Stimulated activated effector memory CD8-positive, alpha-beta T cell treated with anti-CD3 and anti-CD28 coated beads, Interleukin-12 subunit alpha, Interleukin-12 subunit beta, amount 100 ng/mL, for 72 hours (primary cell): Measurements from ENCODE around the gene SYT6.

Experiments
- ATAC-seq: fragments of 150-1000 bp; cut with Tn5 transposase; 2 replicates; pipeline ENCODE4 v1.10.0; 2021
- DNase-seq, 2 donors: peaks; one replicate each; pipeline ENCODE4 v3.0.0; 2021 to 2022; ENCODE audit warnings: low spot score in 2 of 2
- H3K27ac Mint-ChIP-seq: one replicate; pipeline ENCODE4 v1.8.0; 2022; ENCODE audit warnings: mild to moderate bottlenecking, mixed read lengths
- H3K36me3 Mint-ChIP-seq: one replicate; pipeline ENCODE4 v1.8.0; 2022; ENCODE audit warnings: mild to moderate bottlenecking, mixed read lengths
- H3K4me1 Mint-ChIP-seq: one replicate; pipeline ENCODE4 v1.8.0; 2022; ENCODE audit warnings: mixed read lengths
- H3K4me3 Mint-ChIP-seq: one replicate; pipeline ENCODE4 v1.8.0; 2022; ENCODE audit warnings: mild to moderate bottlenecking, mixed read lengths
- H3K9me3 Mint-ChIP-seq: one replicate; pipeline ENCODE4 v1.8.0; 2022; ENCODE audit warnings: mixed read lengths

Gene SYT6

DNA sequence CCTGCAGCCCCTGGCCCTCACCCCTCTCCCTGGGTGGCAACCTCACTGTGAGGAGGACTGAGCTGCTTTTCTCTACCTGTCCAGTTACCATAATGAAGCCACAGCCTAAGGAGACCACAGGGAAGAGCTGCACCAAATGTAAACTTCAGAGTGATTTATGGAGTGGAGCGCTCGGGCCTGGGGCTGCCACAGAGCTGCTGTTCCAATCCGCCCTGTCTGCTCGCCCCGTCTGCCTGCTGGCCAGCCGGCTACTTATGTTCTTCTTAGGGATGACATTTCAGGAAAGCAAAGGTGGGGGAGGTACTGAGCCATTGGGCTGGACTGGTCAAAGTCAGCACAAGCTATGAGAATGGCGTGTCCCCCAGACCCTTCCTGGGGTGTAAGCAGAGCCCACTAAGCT is 17.9 kb downstream of the SYT6 start:
- DNase-seq = no peak
- peak overlapping the region; percentile 11 for H3K27ac Mint-ChIP-seq
- H3K36me3 Mint-ChIP-seq = no peaks in the 10 kb centered on the region
- H3K4me3 Mint-ChIP-seq = no peak overlapping the region
- no peaks in the 10 kb centered on the region for H3K9me3 Mint-ChIP-seq
- peak; percentile 5 for ATAC-seq
- no peaks in the 10 kb centered on the region for H3K4me1 Mint-ChIP-seq

DNA sequence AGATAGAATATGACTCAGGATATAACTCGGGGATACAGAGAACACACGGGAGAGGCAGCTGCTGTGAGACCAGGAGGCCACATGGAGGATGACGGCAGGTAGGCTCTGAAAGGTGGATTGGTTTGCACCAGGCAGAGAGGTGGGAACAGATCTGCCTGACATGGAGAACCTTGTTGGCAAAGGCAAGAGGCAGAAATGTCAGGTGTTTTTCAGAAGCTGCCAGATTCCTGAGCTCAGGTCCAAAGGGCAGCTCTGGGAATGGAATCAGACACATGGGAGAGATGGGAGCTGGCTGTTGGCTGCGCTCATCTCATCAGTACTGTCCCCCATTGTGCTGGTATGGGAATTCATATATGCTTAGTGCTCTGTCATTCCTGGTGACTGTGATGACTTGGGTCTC is 19.2 kb downstream of the SYT6 start:
- DNase-seq (no peak), ATAC-seq (no peak)
- Mint-ChIP-seq H3K4me3 (no peak overlapping the region), H3K9me3 (no peaks in the 10 kb centered on the region), H3K36me3 (no peaks in the 10 kb centered on the region), H3K4me1 (peaks cover 2% of the 10 kb centered on the region), H3K27ac (no peak overlapping the region)

DNA sequence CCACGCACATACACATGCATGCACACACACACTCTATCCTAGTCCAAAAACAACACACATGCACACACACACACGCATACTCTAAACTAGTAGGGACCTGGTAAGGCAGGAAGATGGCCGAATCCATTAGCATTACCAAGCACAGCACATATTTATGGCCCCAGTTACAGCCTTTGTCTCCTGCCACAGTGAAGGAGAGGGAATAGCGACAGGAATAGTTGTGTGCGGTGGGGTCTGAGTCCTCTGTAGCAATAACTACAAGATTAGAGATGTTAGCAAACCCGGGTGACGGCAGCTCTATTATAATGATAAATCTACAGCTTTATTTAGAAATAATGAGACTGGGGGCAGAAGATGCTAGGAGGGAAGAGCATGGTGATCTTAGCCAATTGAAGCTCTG is 20.5 kb downstream of the SYT6 start:
- H3K4me3 Mint-ChIP-seq = no peak overlapping the region
- ATAC-seq = no peak
- peaks cover 10% of the 10 kb centered on the region for H3K4me1 Mint-ChIP-seq
- DNase-seq = no peak
- no peaks in the 10 kb centered on the region for H3K36me3 Mint-ChIP-seq
- no peak overlapping the region for H3K27ac Mint-ChIP-seq
- H3K9me3 Mint-ChIP-seq = no peaks in the 10 kb centered on the region

DNA sequence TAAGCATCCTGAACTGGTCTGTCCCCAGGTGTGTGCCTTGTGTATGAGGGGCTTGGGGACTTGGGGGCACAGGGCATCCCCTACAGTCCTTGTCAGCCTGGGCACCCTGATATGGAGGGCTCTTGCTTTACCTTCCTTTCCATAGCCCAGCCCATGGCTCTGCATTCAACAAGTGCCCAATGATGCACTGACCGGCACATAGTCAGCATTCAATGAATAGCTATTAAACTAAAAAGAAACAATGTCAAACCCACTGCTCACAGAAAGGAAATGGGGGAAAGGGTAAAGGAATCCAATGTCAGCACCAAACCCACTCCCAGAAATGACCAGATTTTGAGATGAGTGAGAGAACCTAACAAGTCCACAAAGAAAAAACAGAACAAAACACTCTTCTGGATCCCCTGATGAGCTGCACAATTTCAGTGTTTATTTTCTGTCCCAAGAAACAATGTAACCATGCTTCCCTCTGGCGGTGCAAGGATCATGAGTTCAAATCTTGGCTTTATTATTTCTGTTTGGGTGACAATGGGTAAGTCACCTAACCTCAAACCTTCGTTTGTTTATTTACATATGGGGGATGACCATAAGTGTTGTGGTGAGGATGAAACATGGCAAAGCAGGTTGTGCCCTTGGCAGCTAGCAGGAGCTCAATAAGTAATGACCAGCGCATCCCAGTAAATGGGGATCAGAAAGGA is 22.0 kb downstream of the SYT6 start:
- H3K27ac Mint-ChIP-seq = no peak overlapping the region
- ATAC-seq (no peak), DNase-seq (no peak)
- peaks cover 10% of the 10 kb centered on the region for H3K4me1 Mint-ChIP-seq
- no peaks in the 10 kb centered on the region for H3K9me3 Mint-ChIP-seq
- no peaks in the 10 kb centered on the region for H3K36me3 Mint-ChIP-seq
- H3K4me3 Mint-ChIP-seq = no peak overlapping the region

DNA sequence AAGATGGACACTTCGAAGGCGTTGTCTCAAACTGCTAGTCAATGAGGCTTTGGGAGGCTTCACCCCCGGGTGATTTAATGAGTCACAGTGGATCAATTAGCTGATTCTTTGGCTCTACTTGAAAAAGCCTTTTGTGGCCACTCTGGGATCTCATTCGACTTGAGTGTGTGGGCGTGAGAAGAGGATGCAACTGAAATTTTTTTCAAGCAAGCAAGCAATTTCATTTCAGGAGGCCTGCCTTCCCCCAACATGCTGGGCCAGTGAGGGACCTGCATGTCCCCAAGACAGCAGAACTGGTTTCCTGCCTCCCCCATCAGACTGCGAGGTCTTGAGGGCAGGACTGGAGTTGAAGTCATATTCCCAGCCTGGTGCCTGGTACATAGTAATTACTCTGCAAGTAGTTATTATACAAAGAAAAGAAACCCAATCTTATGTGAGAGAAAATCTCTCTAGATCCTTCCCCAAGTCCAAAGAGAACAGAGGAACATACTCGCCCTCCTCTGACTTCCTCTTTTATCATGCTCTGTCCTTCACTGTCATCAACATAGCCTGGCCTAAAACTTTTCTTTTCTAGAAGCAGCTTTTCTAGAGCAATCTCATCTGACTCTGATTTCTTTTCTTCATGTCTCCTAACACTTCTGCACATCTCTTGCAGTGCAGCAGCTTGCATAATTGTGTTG is 22.7 kb downstream of the SYT6 start:
- no peak for ATAC-seq
- H3K9me3 Mint-ChIP-seq = no peaks in the 10 kb centered on the region
- H3K36me3 Mint-ChIP-seq = no peaks in the 10 kb centered on the region
- H3K4me3 Mint-ChIP-seq = no peak overlapping the region
- peaks cover 10% of the 10 kb centered on the region for H3K4me1 Mint-ChIP-seq
- DNase-seq = no peak
- no peak overlapping the region for H3K27ac Mint-ChIP-seq

DNA sequence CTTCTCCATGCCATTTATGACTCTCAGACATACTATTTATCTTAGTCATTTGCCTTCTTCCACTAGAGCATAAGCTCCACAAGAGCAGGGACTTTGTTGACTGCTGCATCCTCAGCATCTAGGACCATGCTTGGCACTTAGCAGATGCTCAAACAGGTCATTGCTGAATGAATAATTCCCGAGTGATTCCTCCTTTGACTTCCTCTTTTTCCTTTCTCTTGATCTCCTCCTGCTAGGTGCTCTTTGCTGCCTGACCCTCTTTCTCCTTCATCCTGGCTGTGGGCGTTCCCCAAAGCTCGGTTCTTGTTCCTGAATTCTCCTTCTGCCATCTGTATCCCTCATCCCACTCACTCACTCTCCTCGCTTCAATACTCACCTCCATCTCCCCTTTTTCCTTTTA is 23.5 kb downstream of the SYT6 start:
- Mint-ChIP-seq H3K4me1 (peaks cover 10% of the 10 kb centered on the region), H3K27ac (no peak overlapping the region), H3K36me3 (no peaks in the 10 kb centered on the region), H3K4me3 (no peak overlapping the region), H3K9me3 (no peaks in the 10 kb centered on the region)
- no peak for ATAC-seq
- DNase-seq = no peak

DNA sequence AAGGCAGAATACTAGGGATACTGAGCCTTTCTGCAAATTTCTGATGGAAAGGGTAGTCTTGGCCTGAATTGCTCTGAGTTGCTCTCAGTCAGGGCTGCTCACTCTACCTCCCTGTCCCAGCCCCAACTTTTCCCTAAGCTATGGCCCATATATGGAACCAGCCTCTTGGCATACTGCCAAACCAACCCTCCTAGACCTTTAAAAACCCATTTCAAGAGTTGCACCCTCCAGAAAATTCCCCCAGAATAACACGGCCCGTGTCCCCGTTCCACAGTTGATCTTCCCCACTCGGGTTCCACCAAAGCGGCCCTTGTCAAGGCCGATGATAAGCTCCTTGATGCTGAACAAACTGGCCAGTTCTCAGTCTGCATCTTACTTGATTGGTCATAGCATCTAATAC is 25.4 kb downstream of the SYT6 start:
- no peak for ATAC-seq
- Mint-ChIP-seq H3K4me1 (peaks cover 10% of the 10 kb centered on the region), H3K4me3 (no peak overlapping the region)

DNA sequence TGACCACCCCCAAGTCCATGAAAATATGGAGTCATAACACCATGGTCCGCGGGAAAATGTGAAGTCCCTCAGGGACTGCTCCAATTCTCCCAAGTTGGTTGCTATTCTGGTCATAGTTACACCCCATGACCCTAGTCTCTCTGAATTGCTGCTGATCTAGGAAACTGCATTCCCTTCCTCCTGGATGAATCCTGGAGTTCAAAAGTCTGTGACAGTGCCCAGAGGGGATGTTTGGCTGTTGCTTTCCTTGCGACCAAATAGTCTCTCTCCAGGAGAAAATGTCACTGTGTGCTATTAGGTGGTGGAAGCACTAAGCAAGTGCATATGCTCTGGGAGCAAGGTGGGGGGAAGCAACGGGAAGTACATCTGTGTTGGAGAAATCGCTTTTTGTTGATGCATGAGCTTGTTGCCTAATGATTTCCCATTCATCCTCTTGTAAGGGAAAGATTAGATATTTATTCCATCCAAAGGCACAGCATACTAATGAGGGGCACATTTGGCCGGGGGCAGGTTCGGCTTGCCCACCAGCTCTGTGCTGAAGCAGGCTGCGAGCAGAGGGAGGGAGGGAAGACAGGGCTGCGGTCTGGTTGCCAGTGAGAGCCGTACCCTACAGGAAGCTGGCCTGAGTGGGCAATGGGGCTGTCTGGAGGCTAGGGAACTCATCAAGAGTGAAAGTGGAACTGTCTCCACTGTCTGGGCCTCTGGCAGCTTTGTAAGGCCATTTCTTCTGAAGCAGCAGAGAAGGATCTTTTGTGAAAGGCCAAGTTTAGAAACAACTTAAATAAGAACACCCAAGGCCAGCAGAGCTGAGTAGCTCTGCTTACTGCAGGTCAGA is 27.2 kb downstream of the SYT6 start:
- no peak overlapping the region for H3K4me3 Mint-ChIP-seq
- no peaks in the 10 kb centered on the region for H3K36me3 Mint-ChIP-seq
- no peak for DNase-seq
- H3K4me1 Mint-ChIP-seq = peaks cover 10% of the 10 kb centered on the region
- H3K9me3 Mint-ChIP-seq = no peaks in the 10 kb centered on the region
- ATAC-seq = peak; percentile 53
- H3K27ac Mint-ChIP-seq = no peak overlapping the region

More for the DNA sequence above, 25.4 kb downstream of the SYT6 start:
- H3K9me3 Mint-ChIP-seq = no peaks in the 10 kb centered on the region
- no peaks in the 10 kb centered on the region for H3K36me3 Mint-ChIP-seq
- no peak for DNase-seq
- H3K27ac Mint-ChIP-seq = no peak overlapping the region

DNA sequence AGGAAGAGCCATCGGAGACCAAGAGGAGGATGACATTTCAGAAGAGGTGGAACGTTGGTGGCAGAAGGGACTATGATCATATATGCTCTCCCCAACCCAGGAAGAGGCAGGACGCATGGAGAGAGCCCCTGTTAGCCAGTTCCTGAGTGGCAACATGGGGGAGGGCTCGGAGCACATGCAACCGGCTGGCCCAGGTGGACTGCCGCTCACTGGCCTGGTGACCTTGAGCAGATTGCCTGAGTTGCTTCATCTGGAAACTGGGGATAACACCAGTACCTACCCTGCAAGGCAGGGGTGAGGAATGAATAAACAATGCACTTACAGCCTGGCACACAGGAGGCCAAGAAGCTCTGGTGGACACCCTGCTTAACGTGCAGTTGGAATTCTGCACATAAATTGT is 29.0 kb downstream of the SYT6 start:
- ATAC-seq = no peak
- no peak overlapping the region for H3K27ac Mint-ChIP-seq
- H3K4me1 Mint-ChIP-seq = peaks cover 10% of the 10 kb centered on the region
- no peaks in the 10 kb centered on the region for H3K9me3 Mint-ChIP-seq
- no peak for DNase-seq
- H3K4me3 Mint-ChIP-seq = no peak overlapping the region
- H3K36me3 Mint-ChIP-seq = no peaks in the 10 kb centered on the region

DNA sequence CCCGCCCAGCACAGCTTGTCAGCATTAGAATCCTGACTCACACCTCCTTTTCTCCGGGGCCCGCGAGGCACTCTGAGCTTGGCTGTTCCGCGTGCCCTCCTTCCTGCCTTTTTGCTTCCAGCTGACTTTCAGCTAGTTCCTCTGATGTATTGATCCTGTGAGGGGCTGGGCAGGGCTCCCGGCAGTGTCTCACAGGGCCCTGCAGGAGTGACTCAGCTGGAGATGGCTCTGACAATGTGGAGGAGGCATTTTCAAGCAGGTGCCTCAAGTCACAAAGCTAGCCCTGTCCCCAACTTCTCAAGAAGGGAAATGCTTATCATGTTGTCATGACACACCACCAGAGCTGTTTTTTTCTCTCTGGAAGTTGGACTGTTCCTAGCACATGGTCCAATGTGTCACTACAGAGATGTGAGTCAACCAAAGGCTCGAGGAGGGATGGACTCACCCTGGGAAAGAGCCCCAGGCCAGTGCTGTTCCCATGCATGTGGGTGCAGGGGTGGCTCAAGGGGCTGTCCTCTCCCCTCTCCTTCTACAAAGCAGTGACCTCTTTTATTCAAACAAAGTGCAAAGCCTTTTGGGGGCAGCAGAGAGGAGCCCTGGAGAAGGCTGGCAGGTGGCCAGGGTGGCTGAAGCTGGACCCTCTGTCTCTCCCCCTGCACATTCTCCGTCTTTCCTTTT is 30.6 kb downstream of the SYT6 start:
- no peak overlapping the region for H3K27ac Mint-ChIP-seq
- no peak for ATAC-seq
- H3K36me3 Mint-ChIP-seq = no peaks in the 10 kb centered on the region
- H3K4me1 Mint-ChIP-seq = no peaks in the 10 kb centered on the region
- no peaks in the 10 kb centered on the region for H3K9me3 Mint-ChIP-seq
- DNase-seq = no peak
- H3K4me3 Mint-ChIP-seq = no peak overlapping the region

DNA sequence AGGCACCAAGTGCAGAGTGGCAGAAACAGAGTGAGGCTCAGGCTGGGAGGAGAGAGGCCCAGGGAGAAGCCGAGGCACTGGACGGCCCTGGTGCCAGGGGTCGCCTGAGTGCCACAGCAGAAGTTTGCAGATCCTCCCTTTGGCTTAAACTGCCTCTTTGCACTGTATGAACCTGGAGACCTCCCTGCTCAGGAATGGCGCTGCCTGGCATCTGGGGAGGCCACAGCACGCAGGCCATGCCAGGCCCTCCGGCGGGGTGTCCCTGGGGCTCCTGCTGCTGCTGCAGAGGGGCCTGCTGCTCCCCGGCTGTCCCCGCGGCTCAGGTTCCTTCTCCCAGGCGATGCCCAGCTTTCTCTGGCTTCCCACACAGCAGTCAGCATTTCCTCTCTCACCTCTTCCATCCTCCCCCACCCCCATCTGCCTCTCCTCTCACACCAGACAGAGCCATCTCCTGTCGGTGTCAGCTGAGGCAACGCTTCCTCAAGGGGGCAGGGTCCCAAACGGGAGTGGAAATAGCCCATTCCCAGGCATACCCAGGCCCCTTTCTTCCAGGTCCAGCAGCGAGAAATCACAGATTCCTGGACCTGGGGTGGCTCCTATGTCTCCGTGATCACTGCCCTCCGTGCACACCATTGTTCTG is 35.2 kb downstream of the SYT6 start:
- H3K9me3 Mint-ChIP-seq = no peaks in the 10 kb centered on the region
- peaks cover 8% of the 10 kb centered on the region for H3K4me1 Mint-ChIP-seq
- no peak for ATAC-seq
- no peak overlapping the region for H3K4me3 Mint-ChIP-seq
- no peak for DNase-seq
- H3K36me3 Mint-ChIP-seq = no peaks in the 10 kb centered on the region
- H3K27ac Mint-ChIP-seq = peak overlapping the region; percentile 32

DNA sequence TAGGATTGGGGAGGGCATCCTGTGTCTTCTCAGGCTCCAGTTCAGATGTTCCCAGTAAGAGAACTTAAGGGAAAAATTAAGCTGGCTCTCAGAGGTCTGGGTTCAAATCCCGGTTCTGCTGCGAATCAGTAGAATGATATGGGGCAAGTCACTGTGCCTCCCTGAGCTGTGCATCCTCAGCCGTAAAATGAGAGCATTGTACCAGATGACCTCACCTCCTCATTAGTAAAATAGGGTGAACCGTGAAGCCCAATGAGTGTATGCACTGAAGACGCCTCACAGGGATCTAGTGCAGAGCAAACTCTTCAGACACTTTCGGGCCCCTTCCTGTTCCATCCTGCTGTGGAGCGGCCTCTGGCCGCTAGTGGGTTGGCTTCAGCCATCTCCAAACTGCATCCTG is 36.0 kb downstream of the SYT6 start:
- ATAC-seq = no peak

DNA sequence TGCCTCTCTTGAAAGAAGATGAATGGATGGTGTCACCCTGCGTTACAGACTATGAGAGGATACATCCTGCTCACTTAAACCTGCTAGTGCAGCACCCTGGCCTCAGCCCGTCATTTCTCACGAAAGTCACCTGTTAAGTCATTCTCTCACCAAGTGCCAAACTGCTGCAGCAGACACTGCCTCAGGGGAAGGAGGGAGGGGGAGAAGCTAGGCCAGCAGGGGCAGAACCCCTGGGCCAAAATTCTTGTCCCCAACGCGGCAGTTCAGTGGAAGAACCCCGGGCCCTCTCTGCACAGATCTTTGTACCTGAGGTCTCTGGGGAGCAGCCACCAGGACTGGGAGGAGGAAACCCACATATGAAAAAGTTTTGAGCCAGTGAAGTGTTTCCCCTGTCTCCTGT is 37.6 kb downstream of the SYT6 start:
- DNase-seq (no peak), ATAC-seq (no peak)
- no peak overlapping the region for H3K4me3 Mint-ChIP-seq
- no peaks in the 10 kb centered on the region for H3K9me3 Mint-ChIP-seq
- peaks cover 13% of the 10 kb centered on the region for H3K4me1 Mint-ChIP-seq
- no peaks in the 10 kb centered on the region for H3K36me3 Mint-ChIP-seq
- H3K27ac Mint-ChIP-seq = no peak overlapping the region

More for the DNA sequence above, 36.0 kb downstream of the SYT6 start:
- Mint-ChIP-seq H3K27ac (no peak overlapping the region), H3K36me3 (no peaks in the 10 kb centered on the region), H3K9me3 (no peaks in the 10 kb centered on the region), H3K4me3 (no peak overlapping the region), H3K4me1 (peaks cover 13% of the 10 kb centered on the region)
- DNase-seq = no peak

DNA sequence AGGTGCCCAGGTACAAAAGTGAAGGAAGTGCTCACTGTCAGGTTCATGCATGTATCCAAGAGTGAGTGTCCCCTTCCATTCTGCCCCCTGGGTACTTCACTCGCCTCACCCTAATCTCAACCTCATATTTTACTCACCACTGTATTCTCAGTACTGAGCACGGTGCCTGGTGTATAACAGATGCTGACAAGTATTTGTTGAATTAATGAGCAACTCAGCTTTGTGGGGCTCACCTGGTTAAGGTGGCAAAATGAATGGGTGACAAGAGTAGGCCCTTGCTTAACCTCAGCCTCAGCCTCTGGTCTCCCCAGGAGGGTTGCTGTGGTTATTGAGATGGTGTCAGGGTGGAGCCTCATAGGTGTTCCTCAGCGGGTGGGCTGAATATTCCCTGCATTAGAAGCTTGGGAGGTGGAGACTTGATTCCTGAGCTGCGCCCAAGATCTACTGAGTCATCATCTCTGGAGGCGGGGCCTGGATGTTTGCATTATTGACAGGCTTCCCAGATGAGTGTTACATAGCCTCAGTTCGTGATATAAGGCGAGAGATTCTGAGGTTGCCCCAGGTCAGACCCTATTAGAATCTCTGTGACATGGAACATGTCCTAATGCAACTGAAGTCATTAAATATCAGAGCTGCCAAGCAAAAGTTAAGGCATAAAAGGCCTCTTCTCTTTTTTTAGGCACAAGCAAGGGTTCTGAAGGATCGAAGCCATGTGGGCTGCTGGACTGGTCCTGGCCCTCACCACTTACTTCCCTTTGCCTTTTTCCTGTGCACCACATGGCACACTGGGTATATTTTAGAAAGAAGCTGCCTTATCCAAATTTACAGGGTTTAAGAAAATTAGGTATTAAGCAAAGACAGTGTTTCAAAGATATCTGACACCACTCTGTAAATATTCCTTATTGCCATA is 39.2 kb downstream of the SYT6 start:
- Mint-ChIP-seq H3K4me1 (peaks cover 13% of the 10 kb centered on the region), H3K27ac (peak overlapping the region; percentile 66), H3K9me3 (no peaks in the 10 kb centered on the region), H3K4me3 (no peak overlapping the region), H3K36me3 (no peaks in the 10 kb centered on the region)
- peak; percentile 32 for ATAC-seq
- no peak for DNase-seq
